Liver (tissue), 3 donors: Measurements from ENCODE around the gene ATP6V1C2.

ENCODE experiments used
- ATF3 ChIP-seq: IDR thresholded peaks from 2 replicates; pipeline ENCODE4 v1.6.1; 2016; ENCODE audit warnings: antibody characterized with exemption
- CTCF ChIP-seq: fragments of 150-350 bp; IDR thresholded peaks from 2 replicates; pipeline ENCODE4 v1.5.1; 2017; ENCODE audit warnings: improper control_type of control experiment, low read depth, low read length; ENCODE audit not compliant: missing input control
- FOXA1 ChIP-seq: IDR thresholded peaks from 2 replicates; pipeline ENCODE4 v1.6.1; 2016; ENCODE audit warnings: antibody characterized with exemption
- FOXA2 ChIP-seq: IDR thresholded peaks from 2 replicates; pipeline ENCODE4 v1.6.1; 2016; ENCODE audit warnings: antibody characterized with exemption
- GABPA ChIP-seq, 2 donors: IDR thresholded peaks in 1 of 2; conservative IDR thresholded peaks in 1 of 2; 2 replicates each; pipeline ENCODE4 v1.6.1; 2016; ENCODE audit warnings: antibody characterized with exemption in 2 of 2, mild to moderate bottlenecking in 1 of 2, moderate library complexity in 1 of 2
- JUND ChIP-seq, 2 donors: IDR thresholded peaks; 2 replicates each; pipeline ENCODE4 v1.6.1; 2016; ENCODE audit warnings: antibody characterized with exemption in 2 of 2
- MAX ChIP-seq: IDR thresholded peaks from 2 replicates; pipeline ENCODE4 v1.6.1; 2016; ENCODE audit warnings: antibody characterized with exemption
- NR2F2 ChIP-seq: IDR thresholded peaks from 2 replicates; pipeline ENCODE4 v1.6.1; 2016; ENCODE audit warnings: antibody characterized with exemption
- RAD21 ChIP-seq, 2 donors: IDR thresholded peaks; 2 replicates each; pipeline ENCODE4 v1.6.1; 2016; ENCODE audit warnings: antibody characterized with exemption in 2 of 2, mild to moderate bottlenecking in 2 of 2
- REST ChIP-seq: IDR thresholded peaks from 2 replicates; pipeline ENCODE4 v1.6.1; 2016; ENCODE audit warnings: antibody characterized with exemption, mild to moderate bottlenecking
- SP1 ChIP-seq: IDR thresholded peaks from 2 replicates; pipeline ENCODE4 v1.6.1; 2018; ENCODE audit warnings: antibody characterized with exemption, mild to moderate bottlenecking
- TAF1 ChIP-seq: conservative IDR thresholded peaks from 2 replicates; pipeline ENCODE4 v1.6.1; 2016; ENCODE audit warnings: antibody characterized with exemption, mild to moderate bottlenecking
- YY1 ChIP-seq: IDR thresholded peaks from 2 replicates; pipeline ENCODE4 v1.6.1; 2016; ENCODE audit warnings: antibody characterized with exemption, mild to moderate bottlenecking
- ZBTB33 ChIP-seq: IDR thresholded peaks from 2 replicates; pipeline ENCODE4 v1.6.1; 2016; ENCODE audit warnings: antibody characterized with exemption
- donor health status: healthy.
- donor health status: healthy.

GRCh38 chr2:10720306-10720705, 1.1 kb upstream of the ATP6V1C2 start:
- TF ChIP-seq CTCF (no peak), MAX (no peak), FOXA1 (no peak), TAF1 (no peak), NR2F2 (no peak), GABPA (IDR thresholded peaks at IDR 0.05 in 1 of 2, conservative IDR thresholded peaks at IDR 0.05 in 1 of 2) (no peak), SP1 (no peak), ATF3 (no peak), RAD21 (IDR thresholded peaks at IDR 0.05) (no peak), YY1 (no peak), REST (no peak), ZBTB33 (no peak), FOXA2 (no peak), JUND (IDR thresholded peaks at IDR 0.05) (no peak)
